ENCODE results near the gene ZNF385C. TPM values are rescaled to one million over a fixed set of nuclear protein-coding genes. Genes with fewer than 3 reads are reported as not detected.

The ZNF385C gene
- total RNA-seq, 4 donors from 2014 or later, result 0.47 to 1.9 (median 0.68) TPM

DNA sequence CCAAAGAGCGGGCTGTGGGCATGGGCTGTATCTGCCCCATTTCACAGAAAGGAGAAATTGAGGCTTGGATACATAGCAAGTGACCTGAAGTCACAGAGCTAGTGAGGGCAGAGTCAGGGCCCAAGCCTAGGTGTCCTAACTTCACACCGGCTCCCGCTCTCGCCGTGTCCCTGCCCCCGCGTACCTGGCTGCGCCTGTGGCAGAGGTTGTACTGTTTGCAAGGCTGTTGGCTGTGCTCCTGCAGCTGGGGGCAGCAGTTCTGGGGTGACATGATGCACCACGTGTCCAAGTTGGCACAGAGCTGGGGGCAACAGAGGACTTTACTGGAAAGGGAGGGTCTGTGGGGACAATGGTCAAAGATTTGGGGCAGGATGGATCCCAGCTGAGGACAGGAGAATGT is 10.8 kb upstream of the ZNF385C start:
- WGBS, result 96% methylated on average over 9 of the region's 9 CpGs
- peaks cover 10% of the 10 kb centered on the region for H3K36me3 ChIP-seq
- no peaks in the 10 kb centered on the region for H3K27me3 ChIP-seq
- TF ChIP-seq CTCF (IDR thresholded peaks at IDR 0.05) (no peak), POLR2AphosphoS5 (IDR thresholded peaks at IDR 0.05) (no peak), EP300 (IDR thresholded peaks at IDR 0.05) (no peak), POLR2A (IDR thresholded peaks at IDR 0.05) (no peak)
- H3K4me3 ChIP-seq, result no peak overlapping the region
- no peak overlapping the region for H3K27ac ChIP-seq
- H3K9me3 ChIP-seq, result no peaks in the 10 kb centered on the region
- H3K4me1 ChIP-seq, result peaks cover 39% of the 10 kb centered on the region
- no peak for DNase-seq (ENCODE audit: low spot score in 2 of 2)

DNA sequence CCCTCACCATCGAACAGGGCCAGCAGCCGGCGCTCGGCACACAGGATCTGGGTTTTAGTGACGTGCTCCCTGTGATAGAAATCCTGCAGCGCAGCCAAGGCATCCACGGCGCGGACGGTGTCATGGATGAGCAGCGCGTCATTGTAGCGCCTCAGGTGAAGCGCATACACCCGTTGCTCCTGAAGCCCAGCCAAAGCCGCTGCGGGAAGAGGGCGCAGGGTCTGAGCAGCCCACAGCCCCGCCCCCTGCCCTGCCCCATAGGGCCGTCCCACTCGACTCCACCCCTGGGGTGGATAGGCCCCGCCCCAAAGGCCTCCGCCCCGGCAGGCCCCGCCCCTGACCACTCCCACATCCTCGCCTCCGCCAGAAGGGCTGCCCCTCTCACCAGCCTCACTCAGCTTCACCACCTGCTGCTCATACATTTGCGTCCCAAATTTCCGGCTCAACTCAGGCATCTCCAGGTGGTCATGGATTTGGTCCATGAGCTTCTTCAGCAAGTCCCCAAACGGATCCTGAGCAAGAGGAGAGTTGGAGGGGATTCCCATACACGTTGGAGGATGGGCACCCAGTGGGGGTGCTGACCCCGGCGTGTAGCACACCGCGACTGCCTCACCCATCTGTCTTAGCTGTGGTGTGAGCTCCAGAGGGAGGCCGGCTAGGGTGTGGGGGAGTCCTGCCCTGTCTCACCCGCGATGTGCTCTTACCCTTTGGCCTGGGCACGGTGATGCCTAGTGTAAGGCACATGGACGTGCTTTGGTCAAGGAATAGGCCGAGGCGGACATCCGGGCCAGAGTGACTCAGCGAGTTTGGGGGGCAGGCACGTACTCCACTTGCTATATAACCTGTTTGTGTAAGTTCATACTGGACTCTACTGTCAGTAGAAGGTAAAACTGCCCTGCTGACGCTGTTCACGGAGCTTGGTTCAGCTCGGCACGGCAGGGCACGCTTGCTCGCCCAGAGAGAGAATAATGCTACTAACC is 9.6 kb upstream of the ZNF385C start:
- peak in 1 of 2 donors; percentile 87 for DNase-seq (ENCODE audit: low spot score in 2 of 2)
- Histone ChIP-seq H3K36me3 (peaks cover 14% of the 10 kb centered on the region), H3K4me1 (peaks cover 31% of the 10 kb centered on the region), H3K27ac (no peak overlapping the region), H3K9me3 (no peaks in the 10 kb centered on the region), H3K4me3 (peak overlapping the region; percentile 33), H3K27me3 (no peaks in the 10 kb centered on the region)
- WGBS, result 59% methylated on average over 49 of the region's 51 CpGs
- no peak for TF ChIP-seq EP300 (IDR thresholded peaks at IDR 0.05)
- TF ChIP-seq POLR2A (IDR thresholded peaks at IDR 0.05), result no peak
- TF ChIP-seq CTCF (IDR thresholded peaks at IDR 0.05), result no peak
- no peak for TF ChIP-seq POLR2AphosphoS5 (IDR thresholded peaks at IDR 0.05)

DNA sequence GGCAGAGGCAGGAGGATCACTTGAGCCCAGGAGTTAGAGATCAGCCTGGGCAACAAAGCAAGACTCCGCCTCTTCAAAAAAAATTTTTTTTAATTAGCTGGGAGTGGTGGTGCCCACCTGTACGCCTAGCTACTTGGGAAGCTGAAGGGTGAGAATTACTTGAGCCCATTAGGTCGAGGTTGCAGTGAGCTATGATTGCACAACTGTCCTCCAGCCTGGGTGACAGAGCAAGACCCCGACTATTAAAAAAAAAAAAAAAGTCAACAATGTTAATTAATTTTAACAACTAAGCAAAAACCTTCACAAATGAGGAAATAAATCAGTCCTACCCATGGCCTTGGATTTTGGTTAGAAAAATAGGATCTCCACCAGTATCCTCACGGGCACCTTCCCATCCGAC is 8.9 kb upstream of the ZNF385C start:
- Histone ChIP-seq H3K27ac (no peak overlapping the region), H3K4me1 (peaks cover 27% of the 10 kb centered on the region), H3K27me3 (no peaks in the 10 kb centered on the region), H3K4me3 (peak overlapping the region; percentile 33), H3K9me3 (no peaks in the 10 kb centered on the region), H3K36me3 (peaks cover 14% of the 10 kb centered on the region)
- 79% methylated on average over 6 of the region's 6 CpGs for WGBS
- TF ChIP-seq CTCF (IDR thresholded peaks at IDR 0.05) (no peak), POLR2AphosphoS5 (IDR thresholded peaks at IDR 0.05) (no peak), POLR2A (IDR thresholded peaks at IDR 0.05) (no peak)
- no peak for DNase-seq (ENCODE audit: low spot score in 2 of 2)

GRCh38 chr17:42106009-42106408 is 7.7 kb upstream of the ZNF385C start:
- Histone ChIP-seq H3K27ac (no peak overlapping the region), H3K4me3 (no peak overlapping the region), H3K27me3 (no peaks in the 10 kb centered on the region), H3K9me3 (no peaks in the 10 kb centered on the region), H3K4me1 (peaks cover 21% of the 10 kb centered on the region), H3K36me3 (peaks cover 14% of the 10 kb centered on the region)
- WGBS, result 76% methylated on average over 2 of the region's 2 CpGs
- TF ChIP-seq POLR2AphosphoS5 (IDR thresholded peaks at IDR 0.05) (no peak), POLR2A (IDR thresholded peaks at IDR 0.05) (no peak), EP300 (IDR thresholded peaks at IDR 0.05) (no peak), CTCF (IDR thresholded peaks at IDR 0.05) (no peak)
- DNase-seq (ENCODE audit: low spot score in 2 of 2), result no peak

DNA sequence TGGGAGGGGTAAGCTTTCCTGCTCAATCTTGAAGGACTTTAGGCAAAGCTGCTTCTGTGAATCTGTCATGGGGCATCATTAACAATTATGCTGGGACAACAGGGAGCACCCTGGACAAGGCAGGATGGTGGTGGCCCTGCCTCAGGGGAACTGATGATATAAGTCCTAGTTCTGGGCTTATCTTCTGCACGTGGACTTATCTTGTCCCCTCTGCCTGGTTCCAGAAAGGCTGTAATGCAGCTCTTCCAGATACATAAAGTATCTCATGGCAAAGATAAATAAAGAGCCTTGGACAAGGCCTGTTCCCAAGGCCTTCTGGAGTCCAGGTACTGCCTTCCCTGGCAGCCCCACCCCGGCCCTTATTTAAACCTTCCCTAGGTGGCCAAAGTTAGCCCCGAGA is 6.0 kb upstream of the ZNF385C start:
- whole genome bisulfite sequencing, result 90% methylated on average over 3 of the region's 3 CpGs
- no peak for TF ChIP-seq POLR2A (IDR thresholded peaks at IDR 0.05)
- H3K4me1 ChIP-seq, result peaks cover 19% of the 10 kb centered on the region
- H3K4me3 ChIP-seq, result no peak overlapping the region
- H3K27ac ChIP-seq, result no peak overlapping the region
- H3K36me3 ChIP-seq, result peaks cover 14% of the 10 kb centered on the region
- H3K27me3 ChIP-seq, result no peaks in the 10 kb centered on the region
- no peaks in the 10 kb centered on the region for H3K9me3 ChIP-seq
- no peak for DNase-seq (ENCODE audit: low spot score in 2 of 2)
